Lower leg skin (tissue), 3 donors: ENCODE measurements around the gene CSNK1A1.

Source experiments
- CTCF ChIP-seq, 3 donors: fragments of 450-650 bp; IDR thresholded peaks; one replicate each; pipeline ENCODE4 v1.5.1; 2016; ENCODE audit warnings: antibody characterized with exemption in 3 of 3, mild to moderate bottlenecking in 3 of 3, moderate library complexity in 2 of 3
- POLR2A ChIP-seq, 2 donors: fragments of 450-650 bp; IDR thresholded peaks; one replicate each; pipeline ENCODE4 v1.6.1; 2016 to 2017; ENCODE audit warnings: antibody characterized with exemption in 2 of 2, mild to moderate bottlenecking in 1 of 2, moderate library complexity in 1 of 2

- TF ChIP-seq POLR2A (IDR thresholded peaks at IDR 0.05), result no peak
- no peak for TF ChIP-seq CTCF (IDR thresholded peaks at IDR 0.05)
These were observed 98.3 kb downstream of the CSNK1A1 start for GRCh38 chr5:149452665-149453617.
